Stomach (tissue), 4 donors: ENCODE results near the gene RAC2.

Experiments
- EP300 ChIP-seq: sonication (generic); formaldehyde crosslinking; IDR thresholded peaks from one replicate; pipeline ENCODE4 v1.6.1; 2017; ENCODE audit warnings: antibody characterized with exemption
- POLR2AphosphoS5 ChIP-seq, 3 donors: sonication (generic); formaldehyde crosslinking; IDR thresholded peaks; one replicate each; pipeline ENCODE4 v1.6.1; 2016; ENCODE audit warnings: antibody characterized with exemption in 3 of 3

DNA sequence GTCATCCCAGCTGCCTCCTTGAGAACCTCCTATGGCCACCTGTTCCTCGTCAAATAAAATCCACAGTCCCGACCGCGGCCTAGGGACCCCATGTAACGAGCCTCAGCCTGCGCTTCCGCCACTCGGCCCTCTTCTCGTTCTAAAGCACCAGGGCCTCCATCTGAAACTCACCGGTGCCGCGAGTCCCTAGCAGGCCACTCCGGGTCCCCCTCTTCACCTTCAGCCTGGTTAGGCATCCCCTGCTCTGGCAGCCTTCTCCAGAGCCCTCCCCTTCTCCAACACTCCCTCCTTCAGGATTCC lies 29.4 kb downstream of the RAC2 start:
- TF ChIP-seq EP300 (no peak), POLR2AphosphoS5 (IDR thresholded peaks at IDR 0.05) (no peak)
